LoVo (cell line): Measurements from ENCODE around the gene TMEM259.
"Not testable (repeated sequence)": the region's sequence is repeated elsewhere in the genome, so short reads cannot be mapped to it uniquely, and the experiment has no call there.

Experiments
- DNase-seq: peaks from one replicate; pipeline ENCODE4 v3.0.0-alpha.2; 2016; ENCODE audit warnings: low spot score

TMEM259 gene

GRCh38 chr19:1039646-1040475, 18.9 kb upstream of the TMEM259 start, which contains the start of gene ABCA7:
Gene ABCA7 (plus strand): TSS chr19:1040107. CDS start chr19:1041362, 1,255 bp downstream.
- DNase-seq, result peak; percentile 99

GRCh38 chr19:1038978-1039645, 18.2 kb upstream of the TMEM259 start:
- DNase-seq, result no peak

GRCh38 chr19:1037621-1038064, 16.7 kb upstream of the TMEM259 start:
- no peak for DNase-seq

- no peak for DNase-seq
These were observed 15.2 kb upstream of the TMEM259 start for GRCh38 chr19:1035998-1036621.

GRCh38 chr19:1032264-1032867, 11.4 kb upstream of the TMEM259 start:
- no peak for DNase-seq

- DNase-seq, result peak; percentile 75
These were observed 7.4 kb upstream of the TMEM259 start for GRCh38 chr19:1028062-1028926.

- DNase-seq, result peak; percentile 16
These were observed 6.7 kb upstream of the TMEM259 start for GRCh38 chr19:1027650-1028061.

- no peak for DNase-seq
These were observed 6.1 kb upstream of the TMEM259 start for GRCh38 chr19:1026783-1027649.

- DNase-seq, result peak; percentile 81
These were observed 5.2 kb upstream of the TMEM259 start, which contains the start of gene CNN2 for GRCh38 chr19:1025960-1026782. Gene CNN2 (plus strand): TSS chr19:1026608. CDS start chr19:1026662, 54 bp downstream.

- DNase-seq, result not testable (repeated sequence)
These were observed 4.2 kb upstream of the TMEM259 start for GRCh38 chr19:1025080-1025479.

- DNase-seq, result not testable (repeated sequence)
These were observed 2.9 kb upstream of the TMEM259 start for GRCh38 chr19:1023883-1024188.

GRCh38 chr19:1019980-1020867, 699 bp downstream of the TMEM259 start:
- no peak for DNase-seq

- no peak for DNase-seq
These were observed 1.3 kb downstream of the TMEM259 start for GRCh38 chr19:1019616-1019961.

GRCh38 chr19:1018932-1019615, 1.8 kb downstream of the TMEM259 start:
- DNase-seq, result no peak

GRCh38 chr19:1018393-1018792, 2.5 kb downstream of the TMEM259 start:
- no peak for DNase-seq

- DNase-seq, result no peak
These were observed 3.0 kb downstream of the TMEM259 start for GRCh38 chr19:1017906-1018305.

- no peak for DNase-seq
These were observed 3.6 kb downstream of the TMEM259 start for GRCh38 chr19:1017115-1017905.
